ENCODE measurements around the gene GRM5.
"Not testable (repeated sequence)": the region's sequence is repeated elsewhere in the genome, so short reads cannot be mapped to it uniquely, and the experiment has no call there.

The GRM5 gene

DNA sequence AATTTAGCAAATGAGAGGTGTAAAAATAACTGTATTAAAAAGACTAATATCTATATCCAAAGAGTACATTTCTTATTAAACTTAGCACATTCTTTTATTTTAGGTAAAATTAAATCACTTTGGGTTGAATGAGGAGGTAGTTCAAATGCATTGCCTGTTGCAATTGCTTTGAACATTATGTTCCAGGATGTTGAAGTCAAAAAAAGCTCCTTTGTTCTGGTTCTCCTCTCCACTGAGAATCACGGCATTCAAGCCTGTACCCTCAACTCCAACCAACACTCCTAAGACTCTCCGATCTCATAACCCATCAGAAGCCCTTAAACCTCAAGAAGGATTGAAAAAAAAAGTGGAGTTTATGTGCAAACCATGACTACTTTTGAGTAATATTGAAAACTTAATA is 230.1 kb downstream of the GRM5 start:
- not testable (repeated sequence) for DNase-seq (ENCODE audit: low read depth)

DNA sequence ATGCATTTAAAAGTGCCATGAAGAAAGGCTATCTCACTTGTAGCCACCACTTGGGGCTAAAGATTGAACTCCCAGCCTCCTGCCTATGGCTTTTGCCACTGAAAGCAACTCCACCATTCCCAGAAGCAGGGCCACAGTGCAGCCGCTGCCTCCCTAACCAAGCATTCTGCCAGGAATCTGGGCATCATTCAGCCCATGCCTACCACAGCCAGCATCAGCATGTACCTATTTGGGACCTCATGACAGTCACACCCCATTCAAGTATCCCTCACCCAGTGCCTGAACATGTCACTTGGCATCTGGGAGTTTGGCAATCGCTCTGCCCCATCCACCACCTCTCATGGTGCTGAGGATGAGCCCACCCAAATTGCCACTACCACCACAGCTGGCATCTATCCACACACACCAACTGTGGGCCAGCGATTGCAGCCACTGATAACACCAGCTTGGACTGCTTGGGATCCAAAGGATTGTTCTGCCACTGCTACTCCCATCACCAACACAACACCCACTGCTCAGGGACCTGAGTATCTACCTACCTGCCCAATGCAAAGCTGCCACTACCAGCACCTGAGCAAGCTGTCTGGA is 234.4 kb downstream of the GRM5 start:
- no peak overlapping the region for H3K4me3 ChIP-seq (ENCODE audit: low read depth, low read length)
- DNase-seq (ENCODE audit: low read depth) = no peak
- TF ChIP-seq, protein P1, sequence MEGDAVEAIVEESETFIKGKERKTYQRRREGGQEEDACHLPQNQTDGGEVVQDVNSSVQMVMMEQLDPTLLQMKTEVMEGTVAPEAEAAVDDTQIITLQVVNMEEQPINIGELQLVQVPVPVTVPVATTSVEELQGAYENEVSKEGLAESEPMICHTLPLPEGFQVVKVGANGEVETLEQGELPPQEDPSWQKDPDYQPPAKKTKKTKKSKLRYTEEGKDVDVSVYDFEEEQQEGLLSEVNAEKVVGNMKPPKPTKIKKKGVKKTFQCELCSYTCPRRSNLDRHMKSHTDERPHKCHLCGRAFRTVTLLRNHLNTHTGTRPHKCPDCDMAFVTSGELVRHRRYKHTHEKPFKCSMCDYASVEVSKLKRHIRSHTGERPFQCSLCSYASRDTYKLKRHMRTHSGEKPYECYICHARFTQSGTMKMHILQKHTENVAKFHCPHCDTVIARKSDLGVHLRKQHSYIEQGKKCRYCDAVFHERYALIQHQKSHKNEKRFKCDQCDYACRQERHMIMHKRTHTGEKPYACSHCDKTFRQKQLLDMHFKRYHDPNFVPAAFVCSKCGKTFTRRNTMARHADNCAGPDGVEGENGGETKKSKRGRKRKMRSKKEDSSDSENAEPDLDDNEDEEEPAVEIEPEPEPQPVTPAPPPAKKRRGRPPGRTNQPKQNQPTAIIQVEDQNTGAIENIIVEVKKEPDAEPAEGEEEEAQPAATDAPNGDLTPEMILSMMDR (IDR thresholded peaks at IDR 0.05; ENCODE audit: control insufficient read depth, extremely low read depth, insufficient read depth) = no peak

More for the DNA sequence above, 230.1 kb downstream of the GRM5 start:
- H3K4me3 ChIP-seq (ENCODE audit: low read depth, low read length) = not testable (repeated sequence)

DNA sequence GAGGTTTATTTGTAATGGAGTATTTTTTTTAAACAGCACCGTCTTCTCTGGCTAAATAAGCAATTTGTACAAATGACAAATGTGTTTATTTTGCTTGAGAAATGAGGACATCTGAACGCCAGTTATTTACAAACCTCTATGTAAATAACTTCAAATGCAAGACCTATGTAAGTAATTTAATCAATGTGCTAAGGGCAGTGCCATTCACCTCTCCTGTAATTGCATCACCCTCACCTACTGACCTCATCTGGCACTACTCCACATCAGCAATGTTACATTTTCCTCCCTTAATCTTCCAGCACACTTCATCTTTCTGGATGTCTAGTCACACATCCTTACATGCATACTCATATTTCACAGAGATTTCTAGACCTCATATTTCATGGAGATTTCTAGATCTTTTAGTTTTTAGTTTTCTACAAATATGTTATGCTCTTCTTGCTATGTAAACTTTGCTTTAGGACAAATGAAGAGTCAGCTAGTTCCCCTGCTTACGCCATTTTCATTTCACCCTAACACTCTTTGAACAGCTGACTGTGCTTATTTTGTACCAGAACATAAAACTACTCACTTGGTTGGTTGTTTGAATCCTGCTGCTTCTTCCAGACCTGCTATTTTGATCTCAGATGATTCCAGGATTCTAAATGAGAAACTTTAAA is 238.6 kb downstream of the GRM5 start:
- DNase-seq (ENCODE audit: low read depth) = no peak
- no peak overlapping the region for H3K4me3 ChIP-seq (ENCODE audit: low read depth, low read length)
- TF ChIP-seq, protein P1 (IDR thresholded peaks at IDR 0.05; ENCODE audit: control insufficient read depth, extremely low read depth, insufficient read depth) = no peak

DNA sequence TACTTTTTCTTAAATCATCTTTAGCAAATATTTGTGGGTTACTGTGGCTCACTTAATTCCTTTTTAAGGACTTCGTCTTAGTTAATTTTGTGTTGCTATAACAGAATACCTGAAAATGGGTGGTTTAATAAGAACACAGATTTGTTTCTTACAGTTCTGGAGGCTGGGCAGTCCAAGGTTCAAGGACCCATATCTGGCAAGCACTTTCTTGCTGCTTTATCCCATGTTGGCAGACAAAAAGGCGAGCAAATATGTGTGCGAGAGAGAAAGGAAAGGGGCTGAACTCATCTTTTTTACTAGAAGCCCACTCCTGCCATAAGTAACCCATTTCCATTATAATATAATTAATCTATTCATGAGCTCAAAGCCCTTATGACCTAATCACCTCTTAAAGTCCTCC is 246.2 kb downstream of the GRM5 start:
- TF ChIP-seq, protein P1 (IDR thresholded peaks at IDR 0.05; ENCODE audit: control insufficient read depth, extremely low read depth, insufficient read depth) = no peak

DNA sequence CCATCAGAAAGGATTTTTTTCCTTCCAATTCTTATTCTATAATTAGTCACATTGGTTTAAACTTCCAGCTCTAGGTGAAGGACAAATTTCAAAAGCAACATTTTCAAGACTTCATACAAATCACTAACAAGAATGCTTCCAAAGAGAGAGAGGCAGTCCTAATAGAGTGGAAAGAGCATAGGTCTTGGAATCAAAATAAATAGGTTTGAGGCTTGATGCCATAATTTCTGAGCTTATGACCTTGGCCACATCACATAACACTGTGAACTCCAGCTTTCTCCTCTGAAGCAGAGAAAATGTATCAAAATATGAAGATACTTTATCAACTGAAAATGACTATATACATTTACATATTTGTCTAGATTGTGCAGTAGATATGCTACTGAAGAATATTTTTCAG is 246.8 kb downstream of the GRM5 start:
- TF ChIP-seq, protein P1 (IDR thresholded peaks at IDR 0.05; ENCODE audit: control insufficient read depth, extremely low read depth, insufficient read depth) = no peak
- no peak overlapping the region for H3K4me3 ChIP-seq (ENCODE audit: low read depth, low read length)
- no peak for DNase-seq (ENCODE audit: low read depth)

More for the DNA sequence above, 246.2 kb downstream of the GRM5 start:
- DNase-seq (ENCODE audit: low read depth) = no peak
- no peak overlapping the region for H3K4me3 ChIP-seq (ENCODE audit: low read depth, low read length)

DNA sequence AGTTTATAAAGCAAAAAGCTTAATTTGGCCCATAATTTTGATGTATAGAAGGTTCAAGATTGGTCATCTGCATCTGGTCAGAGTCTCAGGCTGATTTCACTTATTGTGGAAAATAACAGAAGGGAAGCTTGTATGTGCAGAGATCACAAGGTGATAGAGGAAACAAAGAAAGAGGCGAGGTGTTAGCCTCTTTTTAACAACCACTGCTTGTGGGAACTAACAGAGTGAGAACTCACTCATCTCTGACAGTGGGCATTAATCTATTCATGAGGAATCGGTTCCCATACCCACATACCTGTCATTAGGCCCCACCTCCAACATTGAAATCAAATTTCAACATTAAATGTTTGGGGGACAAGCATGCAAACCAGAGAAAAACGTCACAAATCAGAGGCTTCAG is 250.3 kb downstream of the GRM5 start:
- DNase-seq (ENCODE audit: low read depth) = no peak
- no peak overlapping the region for H3K4me3 ChIP-seq (ENCODE audit: low read depth, low read length)
- TF ChIP-seq, protein P1 (IDR thresholded peaks at IDR 0.05; ENCODE audit: control insufficient read depth, extremely low read depth, insufficient read depth) = no peak

DNA sequence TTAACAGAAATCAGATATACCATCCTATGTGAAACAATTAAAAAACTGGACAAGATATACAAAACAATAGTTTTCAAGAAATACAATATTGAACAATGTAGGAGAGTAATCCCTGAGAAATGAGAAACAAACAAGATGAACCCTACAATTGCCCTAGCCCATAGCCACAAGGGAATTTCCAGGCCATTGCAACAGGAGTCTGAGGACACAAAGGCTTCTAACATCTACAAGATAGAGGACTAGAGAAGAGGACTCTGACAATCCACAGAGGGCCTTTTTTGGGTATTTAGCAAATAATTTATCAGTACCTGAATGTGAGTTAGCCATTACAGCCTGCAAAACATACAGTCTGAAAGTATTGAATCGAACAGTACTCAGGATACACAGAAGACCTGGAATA is 251.7 kb downstream of the GRM5 start:
- DNase-seq (ENCODE audit: low read depth) = no peak
- H3K4me3 ChIP-seq (ENCODE audit: low read depth, low read length) = no peak overlapping the region
- TF ChIP-seq, protein P1 (IDR thresholded peaks at IDR 0.05; ENCODE audit: control insufficient read depth, extremely low read depth, insufficient read depth) = no peak

All from LNCaP clone FGC (cell line).